CD4-positive, alpha-beta T cell treated with Interferon alpha-2 for 1 hour (primary cell): ENCODE results near the gene BAG5.

ENCODE experiments used
- DNase-seq, 2 donors: peaks; one replicate each; pipeline ENCODE4 v3.0.0-alpha.2; 2020 to 2022

Gene BAG5

DNA sequence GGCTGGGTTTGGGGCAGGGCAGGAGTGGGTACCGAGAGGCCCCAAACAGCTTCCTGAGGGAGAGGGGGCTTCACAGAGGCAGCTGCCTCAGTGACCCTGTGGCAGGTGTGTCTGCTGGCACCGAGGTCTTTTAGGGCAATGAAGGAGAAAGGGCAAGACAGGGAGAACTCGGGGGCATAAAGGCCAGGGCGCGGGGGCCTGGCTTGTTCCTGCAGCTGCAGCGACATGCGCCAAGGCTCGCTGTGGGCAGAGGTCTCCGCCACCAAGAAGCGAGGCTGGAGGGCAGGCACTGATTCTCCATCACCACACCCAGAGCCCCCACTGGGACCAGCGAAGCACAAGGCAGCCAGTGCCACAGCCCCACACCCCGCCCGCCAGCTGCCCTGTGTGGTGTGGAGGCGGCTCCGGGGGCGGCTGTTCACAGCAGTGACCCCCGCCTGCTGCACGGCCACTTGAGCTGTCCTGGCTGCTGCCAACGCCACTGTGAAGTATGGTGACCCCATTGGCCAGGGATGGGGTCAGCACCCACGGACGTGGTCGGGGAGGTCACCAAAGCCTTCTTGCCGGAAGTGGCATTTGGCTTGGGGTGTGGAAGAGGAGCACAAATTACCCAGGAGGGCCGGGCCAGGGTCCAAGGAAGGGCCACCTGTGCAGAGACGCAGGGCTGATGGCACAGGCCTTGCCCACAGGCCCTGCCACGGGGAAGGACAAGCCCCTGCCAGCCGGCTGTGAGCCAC, 16.4 kb downstream of the BAG5 start:
- no peak for DNase-seq

DNA sequence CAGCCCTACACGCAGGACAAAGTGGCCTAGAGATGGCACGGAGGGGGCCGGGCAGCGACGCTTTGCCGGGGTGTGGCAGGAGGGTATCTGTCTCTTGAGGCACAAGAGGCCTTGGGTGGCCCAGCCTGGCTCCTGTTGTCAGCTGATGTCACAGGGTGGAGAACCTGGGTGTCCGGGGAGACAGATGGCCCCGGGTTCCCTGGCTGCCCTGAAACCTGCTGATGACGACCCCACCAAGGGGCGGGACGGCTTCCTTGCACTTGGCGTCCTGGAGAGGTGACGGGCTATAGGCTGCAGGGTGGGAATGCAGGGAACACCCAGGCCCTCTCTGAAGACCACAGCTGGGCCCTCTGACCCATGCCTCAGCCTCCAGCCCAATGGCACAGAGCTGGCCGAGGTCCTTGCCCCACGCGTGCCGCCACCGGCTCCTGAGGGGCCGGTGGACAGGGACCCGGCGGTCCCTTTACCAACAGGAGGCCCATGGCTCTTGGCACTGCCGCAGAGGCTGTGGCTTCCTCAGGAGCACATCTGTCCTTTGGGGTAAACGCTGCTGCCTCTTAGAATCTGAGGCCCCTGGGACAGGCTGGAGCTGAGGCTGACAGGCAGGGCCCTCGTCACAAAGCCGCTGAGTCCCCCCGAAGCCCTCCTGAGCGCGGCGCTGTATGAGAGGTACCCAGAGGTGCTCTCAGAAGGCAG, 17.1 kb downstream of the BAG5 start:
- no peak for DNase-seq

DNA sequence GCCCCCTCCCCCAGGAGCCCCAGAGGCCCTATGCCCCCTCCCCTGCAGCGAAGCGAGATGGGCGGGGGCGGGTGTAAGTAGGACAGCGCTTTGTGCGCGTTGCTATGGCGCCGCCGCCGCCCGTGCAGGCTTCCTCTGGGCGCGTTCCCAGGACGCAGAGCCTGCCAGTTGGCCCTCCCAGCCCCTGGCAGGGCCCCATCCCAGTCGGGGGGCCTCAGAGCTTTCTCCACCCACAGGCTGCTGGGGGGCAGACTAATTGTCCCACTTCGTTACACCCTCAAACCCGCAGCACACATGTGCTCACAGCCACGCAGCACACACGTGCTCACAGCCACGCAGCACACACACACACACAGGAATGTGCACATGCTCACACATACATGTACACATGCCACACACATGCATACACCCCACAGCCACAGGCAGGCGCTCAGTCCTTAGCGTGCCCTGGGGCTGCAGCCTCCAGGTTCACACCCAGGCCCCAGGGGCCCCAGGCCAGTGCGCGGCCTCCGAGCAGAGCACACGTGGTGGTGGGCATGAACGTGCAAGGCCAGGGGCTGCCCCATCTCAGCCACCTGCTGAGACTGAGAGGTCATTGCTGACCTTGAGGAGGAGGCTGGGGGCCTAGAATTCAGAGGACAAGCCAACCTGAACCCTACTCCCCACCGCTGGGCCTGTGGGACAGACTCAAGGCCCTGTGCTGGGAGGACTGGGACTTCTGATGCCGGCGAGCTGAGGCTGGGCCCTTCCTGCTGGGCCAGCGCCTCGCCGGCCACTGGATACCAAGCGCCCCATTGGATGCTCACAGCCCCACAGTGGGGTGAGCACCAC, 17.9 kb downstream of the BAG5 start:
- DNase-seq: no peak

DNA sequence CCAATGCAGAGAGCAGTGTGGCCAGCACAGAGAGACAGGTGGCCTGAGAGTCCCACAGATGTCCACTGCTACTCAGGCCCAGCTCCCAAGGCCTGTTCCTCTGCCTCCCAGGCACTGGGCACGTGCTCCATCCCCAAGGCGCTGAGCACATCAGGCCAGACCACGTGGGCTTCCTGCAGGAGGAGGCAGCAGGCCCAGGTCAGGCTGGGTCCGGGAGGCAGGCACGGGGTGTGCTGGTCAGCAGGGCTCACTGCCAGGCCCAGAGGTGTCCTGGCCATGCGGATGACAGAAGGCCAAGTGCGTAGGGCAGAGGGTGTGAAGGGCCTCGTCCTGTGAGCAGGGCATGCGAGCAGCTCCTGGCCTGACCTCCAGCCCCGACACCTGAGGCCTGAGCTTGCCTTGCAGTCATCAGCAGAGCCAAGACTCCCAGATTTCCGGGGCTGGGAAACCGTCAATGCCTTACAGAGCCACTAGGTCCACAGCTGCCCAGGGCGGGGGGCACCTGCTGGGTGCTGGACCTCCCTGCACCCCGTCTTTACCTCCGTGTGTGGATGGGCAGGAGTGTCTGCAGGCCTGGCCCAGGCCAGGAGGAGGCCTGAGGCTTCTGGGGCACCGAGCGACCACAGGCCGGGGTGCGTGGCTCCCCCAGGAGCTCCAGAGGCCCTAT, 18.6 kb downstream of the BAG5 start:
- no peak for DNase-seq

DNA sequence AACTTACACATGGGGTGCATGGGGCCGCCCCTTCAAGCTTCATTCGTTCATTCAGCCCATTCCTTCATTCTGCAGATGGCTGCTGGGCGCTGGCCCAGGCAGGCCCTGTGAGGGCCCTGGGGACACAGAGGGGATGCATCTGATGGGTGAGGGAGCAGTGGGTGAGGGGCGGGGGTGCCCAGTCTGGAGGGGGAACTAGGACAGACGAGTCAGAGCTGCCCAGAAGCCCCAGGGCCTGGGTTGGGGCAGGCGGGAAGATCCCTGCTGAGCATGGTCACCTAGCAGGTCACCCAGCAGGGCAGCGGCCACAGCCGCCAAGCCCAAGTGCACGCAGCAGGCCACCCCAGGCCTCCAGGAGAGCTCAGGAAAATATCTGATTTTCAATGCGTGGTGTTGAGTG, 19.3 kb downstream of the BAG5 start:
- DNase-seq: no peak

DNA sequence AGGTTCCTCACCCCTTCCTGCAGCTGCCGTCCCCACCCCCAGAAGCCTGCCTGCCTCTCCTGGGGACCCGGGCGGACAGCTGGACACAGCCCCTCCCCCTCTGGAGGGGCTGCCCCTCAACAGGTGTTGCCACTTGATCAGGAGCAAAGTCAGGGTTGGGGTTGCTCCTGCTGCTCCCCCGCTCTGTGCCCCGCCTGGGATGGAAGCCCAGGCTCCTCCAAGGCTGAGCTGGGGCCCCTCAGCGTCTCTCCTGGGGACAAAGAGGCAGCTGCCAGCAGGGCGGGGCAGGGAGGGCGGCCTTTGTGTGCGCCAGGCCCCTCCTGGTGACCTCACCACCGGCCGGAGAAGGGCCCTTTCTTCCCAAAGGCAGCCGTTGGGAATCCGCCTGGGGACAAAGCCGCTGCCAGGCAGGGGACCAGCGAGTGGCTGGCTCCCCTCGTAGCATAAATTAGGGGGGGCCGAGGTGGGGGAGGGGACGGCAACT, 19.8 kb downstream of the BAG5 start:
- no peak for DNase-seq

DNA sequence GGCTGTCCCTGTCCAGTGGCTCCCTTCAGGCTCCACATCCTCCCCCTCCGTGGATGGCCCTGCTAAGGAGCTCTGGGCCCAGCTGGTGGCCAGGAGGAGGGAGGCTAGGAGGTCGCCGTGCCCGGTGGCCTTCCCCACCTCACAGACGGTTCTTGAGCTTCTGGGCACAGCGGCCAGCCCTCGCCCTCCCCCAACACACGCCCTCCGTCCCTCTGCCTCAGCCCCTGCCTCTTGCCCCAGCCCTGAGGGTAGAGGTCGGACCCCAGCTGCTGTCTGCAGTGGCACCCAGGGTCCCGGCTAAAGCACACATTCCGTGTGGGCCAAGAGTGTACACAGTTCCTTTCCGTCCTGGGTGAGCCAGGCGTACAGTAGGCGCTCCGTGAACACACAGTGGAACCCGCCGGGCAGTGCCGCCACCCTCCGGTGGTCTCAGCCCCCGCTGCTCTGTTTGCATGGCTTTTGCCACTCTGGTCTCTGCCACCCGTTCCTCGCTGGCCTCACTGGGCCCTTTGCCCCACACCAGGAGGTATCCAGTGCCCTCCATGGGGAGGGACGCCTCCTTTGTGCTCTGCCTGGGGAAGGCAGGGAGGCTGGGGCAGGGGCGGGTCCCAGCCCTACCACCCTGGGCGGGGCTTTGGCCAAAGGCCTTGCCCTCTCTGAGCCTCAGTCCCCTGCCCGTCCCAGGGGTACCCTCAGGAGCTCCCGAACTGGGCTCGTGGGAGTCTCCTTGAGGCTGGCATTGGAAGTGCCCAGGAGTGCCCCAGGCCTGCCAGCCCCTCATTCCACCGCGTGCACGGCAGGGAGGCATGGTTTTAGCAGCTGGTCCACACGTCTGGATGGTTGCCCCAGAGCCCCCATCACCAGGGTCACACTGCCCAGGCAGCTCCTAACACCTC, 20.5 kb downstream of the BAG5 start:
- DNase-seq: no peak

DNA sequence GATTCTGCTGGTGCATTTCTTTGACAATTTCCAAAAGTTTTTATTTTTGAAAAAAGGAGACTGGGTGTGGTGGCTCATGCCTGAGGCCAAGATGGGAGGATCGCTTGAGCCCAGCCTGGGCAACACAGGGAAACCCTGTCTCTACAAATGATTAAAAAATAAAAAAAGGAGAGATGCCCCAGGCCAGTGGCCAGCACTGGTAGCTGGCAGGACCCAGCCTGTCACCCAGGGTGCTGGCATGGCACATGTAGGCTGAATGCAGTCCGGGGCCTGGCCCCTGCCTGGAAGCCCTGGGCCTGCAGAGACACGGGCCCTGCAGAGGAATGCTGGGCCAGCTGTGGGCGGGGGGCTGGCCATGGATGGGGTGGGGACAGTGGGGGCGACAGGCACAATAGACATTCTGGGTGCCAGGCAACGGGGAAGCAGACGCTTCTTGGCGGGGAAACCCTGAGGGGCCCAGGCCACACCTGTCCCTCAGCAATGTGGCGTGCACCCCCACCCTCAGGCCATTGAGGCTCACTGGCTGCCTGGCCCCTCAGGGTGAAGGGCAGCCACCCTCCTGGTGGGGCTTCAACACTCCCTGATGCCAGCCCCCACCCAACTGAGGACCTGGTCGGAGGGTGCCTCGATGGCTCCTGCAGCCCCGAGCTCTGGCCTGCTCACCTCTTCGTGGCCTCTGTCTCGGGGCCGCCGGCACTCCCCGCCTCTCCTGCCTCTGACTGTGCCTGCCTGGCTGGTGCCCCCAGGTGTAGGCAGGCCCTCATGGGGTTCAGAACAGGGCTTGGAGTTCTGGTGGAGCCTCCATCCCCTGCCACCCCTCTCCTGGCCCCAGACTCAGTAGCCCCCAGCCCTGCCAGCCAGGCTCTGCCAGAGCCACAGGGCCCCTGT, 21.4 kb downstream of the BAG5 start:
- DNase-seq: no peak

DNA sequence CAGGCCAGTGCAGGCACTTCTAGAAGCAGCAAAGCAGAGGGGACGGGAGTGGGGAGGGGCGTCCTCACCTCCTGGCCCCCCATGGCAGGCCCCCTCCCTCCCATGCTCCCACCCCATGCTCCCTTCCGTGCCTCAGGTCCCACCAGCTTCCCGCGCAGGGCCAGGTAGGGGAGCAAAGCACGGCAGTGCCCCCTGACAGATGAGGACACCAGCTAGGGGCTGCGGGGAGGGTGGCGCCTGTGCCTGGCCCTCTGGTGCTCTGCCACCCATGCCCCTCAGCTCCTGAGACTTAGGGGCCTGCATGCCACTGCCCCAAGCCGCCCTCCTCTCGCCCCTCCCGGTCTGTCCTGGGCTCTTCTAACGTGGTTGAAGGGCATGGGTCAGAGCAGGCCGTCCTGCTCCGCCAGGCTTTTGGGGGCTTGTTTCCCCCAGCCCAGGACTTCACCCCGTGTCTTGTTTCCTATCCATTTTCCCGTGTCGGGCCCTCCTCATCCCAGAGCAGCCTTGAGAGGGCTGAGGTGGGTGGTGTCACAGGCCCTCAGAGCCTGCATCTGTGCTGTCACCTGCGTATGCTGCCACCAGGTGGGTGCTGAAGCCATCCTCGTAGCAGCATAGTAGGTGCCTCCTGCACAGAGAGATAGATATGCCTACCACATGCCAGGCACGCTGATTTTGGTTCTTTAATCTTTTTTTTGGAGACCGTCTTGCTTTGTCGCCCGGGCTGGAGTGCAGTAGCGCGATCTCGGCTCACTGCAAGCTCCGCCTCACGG, 23.2 kb downstream of the BAG5 start:
- DNase-seq: no peak

DNA sequence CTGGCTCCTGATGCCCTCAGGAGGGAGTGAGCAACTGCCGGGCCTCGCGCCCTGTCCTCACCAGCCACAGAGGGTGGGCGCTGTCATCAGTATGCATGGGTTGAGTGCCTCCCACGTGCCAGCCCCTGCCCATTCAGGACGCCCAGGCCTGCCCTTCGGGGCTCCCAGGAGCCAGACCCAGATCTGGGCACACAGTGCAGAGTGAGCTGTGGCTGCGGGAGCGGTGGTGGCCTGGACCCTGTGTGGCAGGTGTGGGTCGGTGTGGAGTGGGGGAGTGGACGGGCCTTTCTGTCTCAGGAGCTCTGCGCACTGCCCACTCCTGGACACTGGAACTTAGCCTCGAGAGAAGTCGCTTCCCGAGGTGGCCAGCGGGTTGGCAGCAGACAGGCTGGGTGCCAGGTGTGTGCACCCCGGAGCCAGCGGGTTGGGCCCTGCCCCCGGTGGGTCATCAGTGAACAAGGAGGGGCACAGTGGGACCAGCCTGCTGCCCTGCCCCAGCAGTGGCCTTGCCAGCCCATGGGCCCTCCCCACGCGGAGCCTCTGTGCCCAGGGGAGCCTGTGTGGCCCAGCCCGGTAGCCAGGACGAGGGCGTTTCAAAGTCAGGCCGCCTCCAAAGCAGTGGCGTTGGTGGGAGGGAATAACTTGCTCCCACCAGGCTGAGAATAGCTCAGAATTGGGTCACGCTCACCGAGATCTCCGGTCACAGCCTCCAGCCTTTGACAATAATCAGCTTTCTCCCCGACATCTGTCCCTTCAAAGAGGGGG, 24.0 kb downstream of the BAG5 start:
- DNase-seq: no peak

DNA sequence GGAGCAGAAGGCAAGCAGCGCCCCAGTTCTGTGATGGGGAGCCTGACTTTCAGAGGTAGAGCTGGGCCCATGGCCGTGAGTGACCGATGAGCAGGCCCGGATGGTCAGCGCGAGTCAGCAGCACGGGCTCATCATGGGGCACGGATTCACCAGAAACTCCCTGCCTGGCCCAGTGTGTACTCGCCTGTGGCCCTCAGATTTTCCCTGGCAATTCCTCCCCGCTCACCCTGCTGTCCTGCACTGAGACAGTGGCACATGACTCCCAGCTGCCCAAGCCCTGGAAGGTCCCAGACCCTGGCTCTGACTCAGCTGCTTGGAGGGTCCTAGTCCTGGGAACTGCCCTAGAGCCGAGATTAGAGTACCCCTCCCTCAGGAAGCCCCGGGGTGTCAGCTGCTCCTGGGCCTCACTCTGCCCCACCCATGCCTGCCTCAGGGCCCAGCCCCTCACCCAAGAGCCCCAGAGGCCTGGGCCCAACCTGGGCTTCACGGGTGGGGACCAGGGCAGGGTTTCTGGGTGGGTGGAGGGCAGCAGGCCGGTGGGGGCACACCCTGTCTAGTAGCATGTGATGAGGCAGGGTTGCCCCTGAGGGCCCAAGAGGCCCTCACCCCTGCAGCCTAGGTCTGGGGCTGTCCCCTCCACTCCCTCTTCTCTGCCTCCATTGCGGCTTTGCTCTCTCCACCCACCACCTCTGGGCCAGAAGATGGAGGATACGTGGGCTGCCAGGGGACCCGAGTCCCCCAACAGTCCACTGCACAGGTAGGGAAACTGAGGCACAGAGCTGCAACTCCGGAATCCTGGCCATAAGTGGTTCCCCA, 25.1 kb downstream of the BAG5 start:
- no peak for DNase-seq

DNA sequence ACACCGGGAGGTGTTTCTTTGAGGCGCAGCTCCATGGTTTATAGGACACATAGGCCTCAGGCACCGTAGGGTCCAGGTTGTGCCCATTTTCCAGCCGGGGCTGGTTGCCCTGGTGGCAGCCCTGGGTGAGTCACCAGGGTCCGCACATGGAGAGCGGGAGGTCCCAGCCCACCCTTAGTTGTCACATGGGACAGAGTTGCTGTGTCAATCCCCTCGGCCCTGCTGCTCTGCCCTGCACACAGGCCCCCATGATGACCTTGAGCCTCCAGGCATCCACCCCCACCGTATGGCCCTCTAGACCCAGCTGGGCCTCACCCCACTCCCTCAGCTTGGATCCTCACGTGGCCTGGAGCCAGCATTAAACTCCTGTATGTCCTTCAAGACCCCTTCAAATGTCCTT, 25.8 kb downstream of the BAG5 start:
- no peak for DNase-seq

DNA sequence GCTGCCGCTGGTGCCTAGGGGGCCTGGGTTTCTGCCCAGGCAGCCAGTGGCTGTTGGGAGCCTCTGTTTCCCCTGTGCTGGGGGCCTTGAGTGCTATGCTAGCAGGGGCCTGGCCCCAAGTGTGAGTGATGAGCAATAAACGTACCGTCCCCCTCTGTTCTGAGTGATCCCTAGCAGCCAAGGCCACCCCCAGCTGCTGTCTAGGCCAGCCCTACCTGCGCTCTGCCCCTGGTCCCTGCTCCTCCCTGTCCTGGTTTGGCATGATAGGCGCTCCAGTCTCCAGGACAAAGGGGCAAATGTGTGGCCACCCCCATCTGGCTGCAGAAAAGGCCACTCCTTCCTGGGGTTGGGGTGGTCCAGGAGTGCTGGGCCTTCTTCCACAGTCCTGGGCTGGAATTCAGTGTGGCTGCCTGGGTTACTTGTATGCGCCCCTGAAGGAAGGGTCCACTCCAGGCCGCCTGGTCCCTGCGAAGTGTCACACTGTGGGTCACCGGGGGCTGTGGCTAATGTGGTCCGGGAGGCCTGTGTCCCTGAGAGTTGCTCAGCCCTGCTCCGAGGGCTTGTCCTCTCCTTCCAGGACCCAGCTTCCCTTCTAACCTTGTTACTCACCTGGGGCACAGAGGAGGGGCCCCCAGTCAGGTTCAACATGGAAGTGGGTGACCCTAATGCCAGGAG, 26.4 kb downstream of the BAG5 start:
- no peak for DNase-seq

DNA sequence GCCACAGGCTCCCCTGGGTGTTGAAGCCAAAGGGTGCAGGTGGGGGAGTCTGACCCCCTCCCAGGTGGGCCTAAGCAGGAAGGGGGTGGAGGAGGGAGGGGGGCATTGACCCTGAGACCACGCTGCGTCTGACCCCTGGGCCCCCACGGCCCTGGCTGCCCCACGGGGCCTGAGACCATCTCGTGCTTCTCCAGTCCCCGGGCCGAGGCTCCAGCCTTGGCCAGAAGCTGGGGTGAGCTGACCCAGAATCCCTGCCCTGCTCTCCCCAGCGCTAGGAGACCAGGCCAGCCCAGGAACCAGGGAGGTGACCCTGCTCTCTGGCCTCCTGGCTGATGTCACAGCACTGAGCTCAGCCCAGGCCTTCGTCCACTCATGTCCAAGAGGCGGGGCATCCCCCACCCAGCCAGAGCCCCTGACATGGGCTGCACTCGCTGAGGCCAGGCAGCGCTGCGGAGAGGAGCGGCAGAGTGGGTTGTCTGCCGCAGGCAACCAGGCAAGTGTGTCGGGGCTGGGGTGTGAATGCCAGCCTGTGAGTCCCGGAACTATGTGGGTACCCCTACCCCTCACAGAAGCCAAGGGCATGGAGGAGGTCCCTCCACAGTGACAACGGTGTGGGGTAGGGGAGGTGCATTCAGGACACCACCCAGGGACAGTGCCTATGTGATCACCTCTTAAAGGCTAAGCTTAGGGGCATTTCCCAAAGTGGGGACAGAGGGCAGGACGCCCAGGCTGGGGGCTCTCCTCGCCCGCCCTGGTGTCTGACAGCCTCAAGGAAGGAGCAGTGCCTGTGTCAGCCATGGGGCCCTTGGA, 27.2 kb downstream of the BAG5 start:
- DNase-seq: no peak

DNA sequence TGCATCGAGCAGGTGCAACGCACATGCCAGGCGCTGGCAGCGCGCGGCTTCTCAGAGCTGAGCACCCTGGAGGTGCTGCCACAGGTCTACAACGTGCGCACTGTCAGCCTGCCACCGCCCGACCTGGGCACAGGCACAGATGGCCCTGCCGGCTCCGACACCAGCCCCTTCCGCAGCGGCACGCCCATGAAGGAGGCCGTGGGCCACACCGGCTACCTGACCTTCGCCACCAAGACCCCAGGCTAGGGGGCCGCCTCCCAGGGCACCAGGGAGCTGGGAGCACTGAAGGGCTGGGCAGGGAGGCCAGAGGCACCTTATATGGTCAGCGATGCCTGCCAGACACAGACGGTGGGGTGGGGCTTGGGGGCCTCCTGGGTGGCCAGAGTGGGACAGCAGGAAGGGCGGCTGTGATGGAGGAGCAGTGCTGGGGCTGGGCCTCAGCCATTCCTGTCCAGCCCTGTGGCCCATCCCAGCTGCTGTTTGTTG, 27.8 kb downstream of the BAG5 start:
- DNase-seq: no peak

DNA sequence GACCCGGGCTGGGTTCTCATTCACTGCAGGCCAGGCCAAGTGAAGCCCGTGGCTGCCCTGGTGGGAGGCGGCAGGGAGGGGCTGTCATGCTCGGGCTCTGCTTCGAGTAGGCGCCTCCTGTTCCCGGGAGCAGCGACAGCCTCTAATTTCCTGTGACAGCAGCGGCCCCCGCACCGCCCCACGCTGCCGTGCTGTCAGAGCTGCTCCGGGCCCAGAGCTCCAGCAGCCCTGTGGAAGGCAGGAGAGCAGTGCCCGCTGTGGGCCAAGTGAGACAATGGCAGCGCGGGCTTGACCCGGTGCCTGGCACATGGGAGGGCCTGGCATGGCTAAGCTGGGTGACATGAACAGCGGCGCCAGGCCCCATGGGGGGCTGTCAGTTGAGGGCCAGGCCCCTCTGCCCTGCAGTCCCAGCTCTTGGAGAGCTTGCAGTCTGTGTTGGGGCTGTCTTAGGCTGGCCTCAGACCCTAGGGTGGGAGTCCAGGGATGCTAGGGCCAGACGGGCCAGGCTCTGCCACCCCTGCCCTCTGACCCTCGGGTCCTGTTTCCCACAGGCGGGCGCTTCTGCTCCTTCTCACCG, 28.4 kb downstream of the BAG5 start:
- no peak for DNase-seq
